Hypothalamus (tissue), 51 donors: Measurements from ENCODE around the gene BMP2.

Experiments
- DNase-seq, 51 donors: peaks; one replicate each; lab custom pipeline; 2025; lab: John Stamatoyannopoulos, UW

The BMP2 gene

DNA sequence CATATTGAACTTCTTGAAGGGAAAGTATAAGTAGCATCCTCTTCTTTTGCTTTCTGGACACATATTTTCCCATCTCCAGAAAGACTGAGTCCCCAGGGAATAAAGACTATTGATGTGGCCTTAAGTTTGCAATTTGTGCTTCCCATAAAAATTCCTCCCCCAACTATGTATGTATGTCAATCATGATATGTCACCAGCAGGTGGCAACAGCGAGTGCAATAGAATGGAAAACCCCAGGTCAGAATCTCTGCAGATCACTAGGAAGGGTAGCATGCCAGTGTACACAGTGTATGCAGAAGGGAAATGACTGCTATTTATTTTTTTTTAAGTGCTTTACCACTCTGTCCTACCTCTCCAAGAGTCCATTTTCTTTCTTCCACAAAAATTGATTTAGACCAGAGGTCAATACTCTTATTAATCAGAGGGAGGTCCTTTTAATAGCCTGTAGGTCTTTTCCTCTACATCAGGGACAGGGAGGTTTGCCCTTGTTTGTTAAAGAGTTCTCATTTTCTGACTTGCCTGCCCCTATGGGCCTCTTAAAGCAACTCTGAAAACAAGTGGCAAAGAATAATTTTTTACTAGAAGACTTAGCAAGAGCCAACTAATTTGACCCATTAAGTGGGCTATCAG, 61.4 kb downstream of the BMP2 start:
- DNase-seq: peak in 31 of 51 donors; percentile 1 to 76 (median 22)

DNA sequence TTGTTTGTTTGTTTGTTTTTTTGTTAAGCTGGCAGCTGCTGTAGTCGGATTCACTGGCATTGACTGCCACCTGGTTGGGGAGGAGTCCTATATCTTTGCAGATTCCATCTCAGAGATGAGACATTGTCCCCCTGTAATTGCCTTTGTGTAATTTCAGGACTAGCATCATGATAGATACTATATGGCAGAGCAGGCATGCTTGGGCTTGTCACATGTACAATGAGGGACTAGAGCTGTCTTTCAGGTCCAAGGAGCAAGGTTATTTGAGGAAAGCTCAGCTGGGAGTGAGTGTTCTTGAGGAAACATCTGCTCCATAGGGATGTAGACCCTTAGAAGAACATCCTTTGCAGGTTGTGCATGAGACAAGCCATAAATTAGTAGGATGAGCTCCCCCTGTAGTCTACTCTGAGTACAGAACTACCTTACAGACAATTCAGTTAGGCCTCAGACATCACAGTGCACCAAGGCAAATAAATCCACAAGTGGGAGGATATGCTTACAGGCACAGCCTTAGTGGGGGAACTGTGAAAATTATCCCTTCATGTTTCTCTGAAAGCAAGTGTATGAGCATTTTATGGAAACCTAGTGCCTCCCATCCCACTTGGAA, 62.1 kb downstream of the BMP2 start:
- DNase-seq: no peak
